DOHH2 (cell line): ENCODE measurements around the gene SMCO4.

ENCODE experiments used
- H3F3A ChIP-seq: fragments of 200-600 bp; sonication (generic), shearing (Covaris generic); 2 replicates; pipeline ENCODE4 v1.6.0; 2016; ENCODE audit warnings: antibody characterized with exemption, mild to moderate bottlenecking; ENCODE audit not compliant: control insufficient read depth, insufficient read depth
- H3K27ac ChIP-seq: fragments of 200-600 bp; sonication (generic); 2 replicates; pipeline ENCODE4 v1.5.1; 2014; ENCODE audit warnings: low read depth, mild to moderate bottlenecking, low read length, moderate library complexity
- H3K27me3 ChIP-seq: fragments of 200-600 bp; sonication (generic); 2 replicates; pipeline ENCODE4 v1.6.1; 2014; ENCODE audit warnings: mild to moderate bottlenecking, low read length, mixed read lengths; ENCODE audit not compliant: control insufficient read depth
- H3K36me3 ChIP-seq: fragments of 200-600 bp; sonication (generic); 2 replicates; pipeline ENCODE4 v1.6.1; 2014; ENCODE audit warnings: mild to moderate bottlenecking, low read length, moderate library complexity, mixed read lengths; ENCODE audit not compliant: control insufficient read depth
- H3K4me1 ChIP-seq: fragments of 200-600 bp; sonication (generic); 2 replicates; pipeline ENCODE4 v1.6.1; 2014; ENCODE audit warnings: mild to moderate bottlenecking, low read length, mixed read lengths; ENCODE audit not compliant: control insufficient read depth
- H3K4me2 ChIP-seq: fragments of 200-600 bp; sonication (generic); 2 replicates; pipeline ENCODE4 v1.6.0; 2014; ENCODE audit warnings: mild to moderate bottlenecking, low read length, moderate library complexity
- H3K4me3 ChIP-seq: fragments of 200-600 bp; sonication (generic); 2 replicates; pipeline ENCODE4 v1.5.1; 2014; ENCODE audit warnings: mild to moderate bottlenecking, low read length, mixed read lengths
- H3K79me2 ChIP-seq: fragments of 200-600 bp; sonication (generic); 2 replicates; pipeline ENCODE4 v1.6.1; 2014; ENCODE audit warnings: mild to moderate bottlenecking, low read length, mixed read lengths; ENCODE audit not compliant: control insufficient read depth
- H3K9me2 ChIP-seq: fragments of 200-600 bp; sonication (generic); replicated peaks from 2 replicates; pipeline ENCODE4 v1.6.1; 2014; ENCODE audit warnings: mild to moderate bottlenecking, low read length, mixed read lengths; ENCODE audit not compliant: control insufficient read depth
- H3K9me3 ChIP-seq: fragments of 200-600 bp; sonication (generic); 2 replicates; pipeline ENCODE4 v1.6.1; 2014; ENCODE audit warnings: antibody characterized with exemption, low read length, mixed read lengths; ENCODE audit not compliant: control insufficient read depth, insufficient read depth
- H4K20me1 ChIP-seq: fragments of 200-600 bp; sonication (generic); 2 replicates; pipeline ENCODE4 v1.6.0; 2014; ENCODE audit warnings: low read depth, mild to moderate bottlenecking, antibody characterized with exemption, low read length, moderate library complexity; ENCODE audit not compliant: control insufficient read depth, insufficient read depth
- EZH2phosphoT487 ChIP-seq: fragments of 200-600 bp; sonication (generic); IDR thresholded peaks from 2 replicates; pipeline ENCODE4 v1.6.1; 2017; ENCODE audit warnings: borderline replicate concordance, mild to moderate bottlenecking, antibody characterized with exemption, low read length, moderate library complexity, mixed read lengths
- TF ChIP-seq, protein P1 (sequence below): fragments of 200-600 bp; sonication (generic); IDR thresholded peaks from one replicate; pipeline ENCODE4 v1.5.1; 2014; ENCODE audit warnings: antibody characterized with exemption, mild to moderate bottlenecking, low read depth, low read length; ENCODE audit not compliant: poor library complexity, severe bottlenecking

Gene SMCO4

DNA sequence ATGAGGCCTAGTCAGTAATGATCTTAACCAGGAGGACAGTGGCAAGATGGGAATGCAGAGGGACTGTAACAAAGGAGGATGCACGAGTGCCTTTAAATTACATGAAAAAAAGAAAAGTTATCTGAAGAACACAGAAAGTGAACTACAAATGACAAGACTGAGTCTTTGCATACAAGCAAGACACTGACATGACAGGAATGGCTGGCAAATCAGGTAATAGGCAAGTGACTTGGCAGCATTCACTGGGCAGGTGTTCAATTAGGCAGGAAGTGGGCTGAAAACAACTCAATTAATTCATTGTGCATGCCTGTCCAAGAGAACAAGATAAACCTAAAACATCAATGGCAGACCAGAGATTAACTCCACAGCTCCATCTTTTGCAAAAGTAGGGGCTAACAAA is 24.0 kb downstream of the SMCO4 start:
- Histone ChIP-seq H3K9me3 (no peaks in the 10 kb centered on the region), H3K4me1 (peaks cover 14% of the 10 kb centered on the region), H3K27ac (no peak overlapping the region), H4K20me1 (no peaks in the 10 kb centered on the region), H3K27me3 (no peaks in the 10 kb centered on the region), H3K36me3 (no peaks in the 10 kb centered on the region), H3F3A (no peaks in the 10 kb centered on the region), H3K4me2 (no peak overlapping the region), H3K9me2 (no peaks in the 10 kb centered on the region), H3K79me2 (no peaks in the 10 kb centered on the region), H3K4me3 (no peak overlapping the region)
- TF ChIP-seq EZH2phosphoT487: no peak
- TF ChIP-seq, protein P1, sequence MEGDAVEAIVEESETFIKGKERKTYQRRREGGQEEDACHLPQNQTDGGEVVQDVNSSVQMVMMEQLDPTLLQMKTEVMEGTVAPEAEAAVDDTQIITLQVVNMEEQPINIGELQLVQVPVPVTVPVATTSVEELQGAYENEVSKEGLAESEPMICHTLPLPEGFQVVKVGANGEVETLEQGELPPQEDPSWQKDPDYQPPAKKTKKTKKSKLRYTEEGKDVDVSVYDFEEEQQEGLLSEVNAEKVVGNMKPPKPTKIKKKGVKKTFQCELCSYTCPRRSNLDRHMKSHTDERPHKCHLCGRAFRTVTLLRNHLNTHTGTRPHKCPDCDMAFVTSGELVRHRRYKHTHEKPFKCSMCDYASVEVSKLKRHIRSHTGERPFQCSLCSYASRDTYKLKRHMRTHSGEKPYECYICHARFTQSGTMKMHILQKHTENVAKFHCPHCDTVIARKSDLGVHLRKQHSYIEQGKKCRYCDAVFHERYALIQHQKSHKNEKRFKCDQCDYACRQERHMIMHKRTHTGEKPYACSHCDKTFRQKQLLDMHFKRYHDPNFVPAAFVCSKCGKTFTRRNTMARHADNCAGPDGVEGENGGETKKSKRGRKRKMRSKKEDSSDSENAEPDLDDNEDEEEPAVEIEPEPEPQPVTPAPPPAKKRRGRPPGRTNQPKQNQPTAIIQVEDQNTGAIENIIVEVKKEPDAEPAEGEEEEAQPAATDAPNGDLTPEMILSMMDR: no peak

GRCh38 chr11:93518081-93518480 is 25.1 kb downstream of the SMCO4 start:
- Histone ChIP-seq H4K20me1 (no peaks in the 10 kb centered on the region), H3K9me2 (no peaks in the 10 kb centered on the region), H3K4me3 (no peak overlapping the region), H3K9me3 (no peaks in the 10 kb centered on the region), H3K27ac (no peak overlapping the region), H3K4me1 (peaks cover 10% of the 10 kb centered on the region; the same call in 1 of the 2 replicates), H3K27me3 (no peaks in the 10 kb centered on the region), H3K79me2 (no peaks in the 10 kb centered on the region), H3F3A (no peaks in the 10 kb centered on the region), H3K36me3 (no peaks in the 10 kb centered on the region), H3K4me2 (no peak overlapping the region)
- TF ChIP-seq EZH2phosphoT487: no peak
- TF ChIP-seq, protein P1: no peak

DNA sequence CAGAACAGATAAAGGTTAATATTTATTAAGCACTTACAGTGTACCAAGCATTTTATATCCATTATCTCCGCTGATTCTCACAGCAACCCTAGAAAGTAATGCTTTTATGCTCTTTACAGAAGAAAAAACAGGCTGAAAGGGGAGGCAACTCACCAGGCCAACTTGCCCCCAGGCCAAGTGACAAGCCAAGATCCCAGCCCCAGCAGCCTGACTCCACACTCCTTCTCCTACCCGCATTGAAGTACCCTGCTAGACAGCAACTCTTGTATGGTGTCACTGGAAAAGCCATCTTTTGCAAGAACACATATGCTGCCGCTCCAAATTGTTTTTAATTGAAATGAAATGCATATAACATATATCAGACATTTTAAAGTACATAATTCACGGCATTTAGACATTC is 25.6 kb downstream of the SMCO4 start:
- Histone ChIP-seq H4K20me1 (no peaks in the 10 kb centered on the region), H3K27ac (no peak overlapping the region), H3K4me2 (no peak overlapping the region), H3K4me1 (peaks cover 10% of the 10 kb centered on the region; the same call in 1 of the 2 replicates), H3K9me3 (no peaks in the 10 kb centered on the region), H3K79me2 (no peaks in the 10 kb centered on the region), H3K4me3 (no peak overlapping the region), H3K9me2 (no peaks in the 10 kb centered on the region), H3F3A (no peaks in the 10 kb centered on the region), H3K27me3 (no peaks in the 10 kb centered on the region), H3K36me3 (no peaks in the 10 kb centered on the region)
- no peak for TF ChIP-seq EZH2phosphoT487
- TF ChIP-seq, protein P1: no peak

GRCh38 chr11:93517041-93517440 is 26.1 kb downstream of the SMCO4 start:
- no peaks in the 10 kb centered on the region for H3K27me3 ChIP-seq
- H3K4me2 ChIP-seq: no peak overlapping the region
- TF ChIP-seq, protein P1: no peak
- no peak for TF ChIP-seq EZH2phosphoT487
- H3K4me1 ChIP-seq: peaks cover 10% of the 10 kb centered on the region; the same call in 1 of the 2 replicates
- no peak overlapping the region for H3K4me3 ChIP-seq
- H3K9me3 ChIP-seq: no peaks in the 10 kb centered on the region
- H3K9me2 ChIP-seq: no peaks in the 10 kb centered on the region
- no peaks in the 10 kb centered on the region for H3K36me3 ChIP-seq
- H4K20me1 ChIP-seq: no peaks in the 10 kb centered on the region
- H3K79me2 ChIP-seq: no peaks in the 10 kb centered on the region
- no peaks in the 10 kb centered on the region for H3F3A ChIP-seq
- no peak overlapping the region for H3K27ac ChIP-seq
